ENCODE measurements around the gene SPATA13. TPM values are rescaled to one million over a fixed set of nuclear protein-coding genes. Genes with fewer than 3 reads are reported as not detected.

Gene SPATA13
- total and polyA plus RNA-seq, 4 donors, result 10.5 to 36.7 (median 20.1) TPM

DNA sequence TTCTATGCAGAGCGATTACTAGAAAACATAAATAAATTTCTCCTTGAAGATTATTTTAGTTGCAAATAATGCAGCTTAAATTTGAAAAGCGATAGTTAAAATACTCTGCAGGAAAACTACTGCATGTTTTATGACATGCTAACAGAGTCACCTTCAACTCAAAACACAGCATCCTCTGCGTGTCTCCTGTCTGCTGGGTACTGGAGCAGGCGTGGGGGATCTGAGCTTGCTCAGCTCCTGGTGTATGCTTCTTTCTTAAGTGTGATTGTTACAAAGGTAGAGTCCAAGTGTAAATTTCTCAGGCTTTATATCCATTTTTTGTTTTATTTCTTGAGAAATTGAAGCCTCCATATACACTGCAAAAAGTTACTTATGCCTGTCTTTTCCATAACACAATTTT is 15.3 kb downstream of the SPATA13 start:
- H3K36me3 ChIP-seq (ENCODE audit: control insufficient read depth in 4 of 4, insufficient read depth in 4 of 4, low read length in 4 of 4), result peaks cover 0 to 1% (median 0%) of the 10 kb centered on the region in 4 donors
- H3K9ac ChIP-seq (ENCODE audit: insufficient read depth in 1 of 2, low read length in 2 of 2), result no peak overlapping the region
- ATAC-seq (ENCODE audit: insufficient read depth, low FRiP score) (no peak), DNase-seq (no peak)
- no peak overlapping the region for H3K4me3 ChIP-seq
- 88 to 95% methylated on average over 4 of the region's 4 CpGs for WGBS, 2 donors
- H3K9me3 ChIP-seq (ENCODE audit: control insufficient read depth in 4 of 4, insufficient read depth in 3 of 4, low read length in 3 of 4), result no peaks in the 10 kb centered on the region
- TF ChIP-seq CTCF (IDR thresholded peaks at IDR 0.05; ENCODE audit: control extremely low read depth, extremely low read depth), result no peak
- H3K27me3 ChIP-seq (ENCODE audit: control insufficient read depth in 3 of 3, insufficient read depth in 3 of 3, low read length in 2 of 3), result no peaks in the 10 kb centered on the region
- H3K4me1 ChIP-seq (ENCODE audit: control insufficient read depth in 5 of 5, insufficient read depth in 5 of 5, low read length in 5 of 5), result peaks cover 0 to 7% (median 0%) of the 10 kb centered on the region in 5 donors
- H3K27ac ChIP-seq (ENCODE audit: low read depth in 1 of 2, low read length in 1 of 2), result no peak overlapping the region

DNA sequence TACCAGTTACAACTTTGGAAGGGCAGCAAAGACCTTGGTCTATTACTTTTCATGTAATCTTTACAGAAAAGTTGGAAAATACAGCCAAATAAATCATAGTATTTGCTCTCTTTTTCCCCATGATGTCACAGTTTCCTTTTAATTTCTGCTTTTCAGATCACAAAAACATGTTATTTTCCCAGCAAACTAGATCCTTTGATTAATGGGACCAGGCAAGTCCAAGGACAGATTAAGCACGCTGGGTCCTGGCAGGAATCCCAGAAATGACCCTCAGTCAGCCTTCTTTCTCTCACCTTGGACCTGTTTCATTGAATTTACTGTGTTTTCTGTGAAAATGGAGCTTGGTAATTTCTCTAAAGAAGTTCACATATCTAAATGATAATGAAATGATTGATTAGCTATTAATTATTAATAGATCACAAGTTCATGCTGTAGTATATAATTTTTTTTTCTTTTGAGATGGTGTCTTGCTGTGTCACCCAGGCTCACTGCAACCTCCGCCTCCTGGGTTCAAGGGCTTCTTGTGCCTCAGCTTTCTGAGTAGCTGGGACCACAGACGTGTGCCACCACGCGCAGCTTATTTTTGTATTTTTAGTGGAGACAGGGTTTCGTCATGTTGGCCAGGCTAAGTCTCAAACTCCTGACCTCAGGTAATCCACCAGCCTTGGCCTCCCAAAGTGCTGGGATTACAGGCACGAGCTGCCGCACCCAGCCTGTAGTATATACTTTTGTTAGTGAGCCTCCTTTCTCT is 16.0 kb downstream of the SPATA13 start:
- ATAC-seq (ENCODE audit: insufficient read depth, low FRiP score) (no peak), DNase-seq (no peak)
- H3K36me3 ChIP-seq (ENCODE audit: control insufficient read depth in 4 of 4, insufficient read depth in 4 of 4, low read length in 4 of 4), result peaks cover 0 to 1% (median 0%) of the 10 kb centered on the region in 4 donors
- no peak overlapping the region for H3K4me3 ChIP-seq
- TF ChIP-seq CTCF (IDR thresholded peaks at IDR 0.05; ENCODE audit: control extremely low read depth, extremely low read depth), result no peak
- no peaks in the 10 kb centered on the region for H3K9me3 ChIP-seq (ENCODE audit: control insufficient read depth in 4 of 4, insufficient read depth in 3 of 4, low read length in 3 of 4)
- H3K27ac ChIP-seq (ENCODE audit: low read depth in 1 of 2, low read length in 1 of 2), result no peak overlapping the region
- H3K4me1 ChIP-seq (ENCODE audit: control insufficient read depth in 5 of 5, insufficient read depth in 5 of 5, low read length in 5 of 5), result peaks cover 0 to 7% (median 0%) of the 10 kb centered on the region in 5 donors
- H3K27me3 ChIP-seq (ENCODE audit: control insufficient read depth in 3 of 3, insufficient read depth in 3 of 3, low read length in 2 of 3), result no peaks in the 10 kb centered on the region
- H3K9ac ChIP-seq (ENCODE audit: insufficient read depth in 1 of 2, low read length in 2 of 2), result no peak overlapping the region
- 90 to 91% methylated on average over 8 of the region's 8 CpGs for WGBS, 2 donors

DNA sequence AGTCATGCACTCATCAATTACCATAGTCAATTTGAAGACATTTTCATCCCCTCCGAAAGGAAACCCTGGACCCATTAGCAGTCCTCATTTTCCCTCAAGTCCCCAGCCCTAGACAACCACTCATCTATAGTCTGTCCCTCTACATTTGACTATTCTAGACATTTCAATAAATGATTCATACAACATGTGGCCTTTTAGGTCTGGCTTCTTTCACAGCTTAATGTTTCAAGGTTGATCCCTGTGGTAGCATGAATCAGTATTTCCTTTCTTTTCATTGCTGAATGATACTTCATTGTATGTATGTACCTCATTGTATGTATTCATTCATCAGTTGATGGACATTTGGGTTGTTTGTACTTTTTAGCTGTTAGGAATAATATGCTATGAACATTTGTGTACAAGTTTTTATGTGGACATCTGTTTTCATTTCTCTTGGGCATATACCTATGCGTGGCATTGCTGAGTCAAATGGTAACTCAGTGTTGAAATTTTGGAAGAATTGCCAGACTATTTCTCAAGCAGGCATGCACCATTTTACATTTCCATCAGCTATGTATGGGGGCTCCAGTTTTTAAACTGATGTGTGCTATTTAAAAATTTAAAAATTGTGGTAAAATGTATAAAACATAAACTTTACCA is 18.4 kb downstream of the SPATA13 start:
- DNase-seq (no peak), ATAC-seq (ENCODE audit: insufficient read depth, low FRiP score) (no peak)
- WGBS, 2 donors, result 64 to 93% methylated on average over 2 of the region's 2 CpGs
- Histone ChIP-seq H3K27me3 (ENCODE audit: control insufficient read depth in 3 of 3, insufficient read depth in 3 of 3, low read length in 2 of 3) (no peaks in the 10 kb centered on the region), H3K27ac (ENCODE audit: low read depth in 1 of 2, low read length in 1 of 2) (no peak overlapping the region), H3K9ac (ENCODE audit: insufficient read depth in 1 of 2, low read length in 2 of 2) (no peak overlapping the region), H3K4me3 (no peak overlapping the region), H3K9me3 (ENCODE audit: control insufficient read depth in 4 of 4, insufficient read depth in 3 of 4, low read length in 3 of 4) (no peaks in the 10 kb centered on the region), H3K4me1 (ENCODE audit: control insufficient read depth in 5 of 5, insufficient read depth in 5 of 5, low read length in 5 of 5) (peaks cover 0 to 7% (median 0%) of the 10 kb centered on the region in 5 donors), H3K36me3 (ENCODE audit: control insufficient read depth in 4 of 4, insufficient read depth in 4 of 4, low read length in 4 of 4) (no peaks in the 10 kb centered on the region)
- TF ChIP-seq CTCF (IDR thresholded peaks at IDR 0.05; ENCODE audit: control extremely low read depth, extremely low read depth), result no peak
